Astrocyte of the spinal cord (primary cell): ENCODE measurements around the gene OGT.

Source experiments
- DNase-seq: peaks from one replicate; pipeline ENCODE4 v3.0.0; 2011; ENCODE audit warnings: low read depth, low spot score
- H3K4me3 ChIP-seq: 2 replicates; pipeline ENCODE4 v1.5.1; 2011; ENCODE audit warnings: low read depth, mild to moderate bottlenecking, low read length, moderate library complexity
- in situ Hi-C: cut with HindIII; loops from 2 replicates; pipeline ENCODE4 v1.10.0; 2017; ENCODE audit warnings: low sequenced_read_pairs
- TF ChIP-seq, protein P1 (sequence below): IDR thresholded peaks from 2 replicates; pipeline ENCODE4 v1.5.1; 2012; ENCODE audit warnings: low read depth, mild to moderate bottlenecking, low read length, inconsistent platforms

Gene OGT

GRCh38 chrX:71540801-71541200, 7.9 kb downstream of the OGT start:
- H3K4me3 ChIP-seq: no peak overlapping the region
- DNase-seq: no peak
- in situ Hi-C loops: no loop called here
- TF ChIP-seq, protein P1, sequence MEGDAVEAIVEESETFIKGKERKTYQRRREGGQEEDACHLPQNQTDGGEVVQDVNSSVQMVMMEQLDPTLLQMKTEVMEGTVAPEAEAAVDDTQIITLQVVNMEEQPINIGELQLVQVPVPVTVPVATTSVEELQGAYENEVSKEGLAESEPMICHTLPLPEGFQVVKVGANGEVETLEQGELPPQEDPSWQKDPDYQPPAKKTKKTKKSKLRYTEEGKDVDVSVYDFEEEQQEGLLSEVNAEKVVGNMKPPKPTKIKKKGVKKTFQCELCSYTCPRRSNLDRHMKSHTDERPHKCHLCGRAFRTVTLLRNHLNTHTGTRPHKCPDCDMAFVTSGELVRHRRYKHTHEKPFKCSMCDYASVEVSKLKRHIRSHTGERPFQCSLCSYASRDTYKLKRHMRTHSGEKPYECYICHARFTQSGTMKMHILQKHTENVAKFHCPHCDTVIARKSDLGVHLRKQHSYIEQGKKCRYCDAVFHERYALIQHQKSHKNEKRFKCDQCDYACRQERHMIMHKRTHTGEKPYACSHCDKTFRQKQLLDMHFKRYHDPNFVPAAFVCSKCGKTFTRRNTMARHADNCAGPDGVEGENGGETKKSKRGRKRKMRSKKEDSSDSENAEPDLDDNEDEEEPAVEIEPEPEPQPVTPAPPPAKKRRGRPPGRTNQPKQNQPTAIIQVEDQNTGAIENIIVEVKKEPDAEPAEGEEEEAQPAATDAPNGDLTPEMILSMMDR: no peak

DNA sequence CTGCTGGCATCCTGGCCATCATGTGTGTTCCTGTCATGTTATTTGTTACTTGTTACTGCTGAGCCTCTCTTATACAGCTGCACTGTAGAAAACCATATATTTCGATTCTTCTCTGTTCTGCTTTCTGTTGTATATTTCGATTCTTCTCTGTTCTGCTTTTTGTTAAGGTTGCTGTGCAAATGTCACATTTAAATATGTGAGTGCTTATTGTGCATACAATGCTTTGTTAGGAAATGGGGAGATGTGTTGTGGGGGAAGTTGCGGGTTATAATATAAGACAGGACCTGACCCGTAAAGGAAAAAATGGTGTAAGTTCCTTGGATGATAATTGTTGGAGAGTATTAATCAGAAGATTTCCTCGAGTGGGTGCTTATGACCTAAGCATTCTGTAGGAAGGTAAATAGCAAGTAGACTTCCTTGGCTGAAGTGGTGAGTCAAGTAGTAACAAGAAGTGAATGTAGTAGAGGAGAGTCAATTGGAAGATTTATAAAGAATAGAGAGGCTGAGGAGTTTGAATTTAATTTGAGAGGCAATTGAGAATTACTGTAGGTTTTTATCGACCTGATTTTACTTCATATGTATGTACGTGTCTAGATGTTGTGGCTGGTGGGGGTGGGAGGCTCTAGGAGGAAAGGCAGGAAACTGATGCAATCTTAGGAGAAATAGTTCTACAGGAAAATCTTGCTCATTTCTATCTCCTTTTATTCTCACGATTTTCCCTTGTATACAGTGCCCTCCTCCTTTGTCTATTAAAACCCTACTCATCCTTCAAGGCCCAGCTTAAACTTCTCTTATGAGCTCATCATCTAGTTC, 8.5 kb downstream of the OGT start:
- H3K4me3 ChIP-seq: no peak overlapping the region
- peak; percentile 52 for DNase-seq
- TF ChIP-seq, protein P1: no peak
- in situ Hi-C loops: no loop called here

- DNase-seq: peak; percentile 29
- in situ Hi-C loops: no loop called here
- TF ChIP-seq, protein P1: no peak
- H3K4me3 ChIP-seq: no peak overlapping the region
These were observed 9.5 kb downstream of the OGT start for GRCh38 chrX:71542411-71542810.

DNA sequence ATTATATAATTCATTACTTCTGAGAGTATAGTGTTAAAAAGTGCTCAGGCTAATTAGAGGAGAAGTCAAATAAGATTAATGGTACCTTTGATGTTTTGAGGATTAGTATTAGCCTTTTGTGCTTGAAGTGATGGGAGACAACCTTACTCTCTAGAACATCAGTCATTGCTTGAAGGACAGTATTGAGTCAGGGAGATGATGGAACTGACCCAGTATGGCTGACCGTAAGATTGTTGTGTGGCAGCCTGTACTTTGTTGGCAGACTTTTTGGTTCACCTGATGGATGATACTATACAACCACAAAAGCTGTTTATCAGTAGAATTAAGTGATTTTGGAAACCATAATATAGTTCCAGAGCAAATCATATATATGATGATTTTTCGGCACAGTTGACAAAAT, 9.9 kb downstream of the OGT start:
- H3K4me3 ChIP-seq: no peak overlapping the region
- no peak for DNase-seq
- in situ Hi-C loops: no loop called here
- TF ChIP-seq, protein P1: no peak

DNA sequence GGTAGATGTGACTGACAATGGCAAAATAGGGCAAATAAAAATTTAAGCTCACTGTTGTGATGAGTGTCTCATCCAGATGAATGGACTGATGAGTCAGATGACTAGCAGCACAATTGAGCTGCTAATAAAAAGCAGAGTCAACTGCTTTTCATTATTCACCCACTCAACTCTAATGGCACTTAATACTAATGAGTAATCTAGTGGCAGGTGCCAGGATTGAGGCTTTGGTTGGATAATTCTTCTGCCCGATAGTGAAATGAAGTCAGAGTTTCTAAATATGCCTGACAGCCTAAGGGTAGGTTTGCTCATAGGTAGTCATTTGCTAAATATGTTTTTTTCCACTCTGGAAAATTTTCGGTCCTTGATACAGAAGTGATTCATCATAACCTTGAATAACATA, 10.4 kb downstream of the OGT start:
- TF ChIP-seq, protein P1: no peak
- in situ Hi-C loops: no loop called here
- DNase-seq: peak; percentile 41
- H3K4me3 ChIP-seq: no peak overlapping the region

- H3K4me3 ChIP-seq: no peak overlapping the region
- in situ Hi-C loops: no loop called here
- TF ChIP-seq, protein P1: no peak
- DNase-seq: no peak
These were observed 12.5 kb downstream of the OGT start for GRCh38 chrX:71545364-71545763.

DNA sequence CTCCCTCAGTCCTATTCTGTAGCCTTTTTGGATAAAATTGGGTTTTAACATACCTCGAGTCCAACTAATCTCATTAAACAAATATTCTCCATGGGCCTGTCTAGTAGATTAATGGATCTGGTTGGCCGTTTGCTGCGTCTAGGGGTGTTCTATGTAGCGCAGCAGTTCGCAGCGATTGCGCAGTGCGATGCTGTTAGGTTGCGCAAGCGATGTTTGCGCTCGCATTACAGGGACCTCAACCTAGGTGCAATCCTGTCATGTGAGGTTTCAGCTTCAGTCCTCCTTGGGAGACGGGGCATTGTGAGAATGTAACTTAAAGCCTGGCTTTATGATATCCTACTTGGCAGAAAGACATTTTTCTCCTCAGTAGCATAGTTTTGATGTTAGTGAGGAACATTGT, 14.0 kb downstream of the OGT start:
- in situ Hi-C loops: no loop called here
- no peak for DNase-seq
- no peak overlapping the region for H3K4me3 ChIP-seq
- TF ChIP-seq, protein P1: no peak
